ENCODE measurements around the gene FRMPD1. TPM values are rescaled to one million over a fixed set of nuclear protein-coding genes. Genes with fewer than 3 reads are reported as not detected.
A peak's percentile ranks its signal among the peaks of the same experiment; 100 is the strongest.

The FRMPD1 gene
- total and polyA plus RNA-seq, 11 donors, result 0.03 to 1.9 (median 0.75) TPM

GRCh38 chr9:37619806-37620205 lies 30.9 kb upstream of the FRMPD1 start:
- no peaks in the 10 kb centered on the region for H3K4me1 ChIP-seq
- intact Hi-C loops (cut with DNase I), result loop anchor here in 1 of 10 donors (10.0 kb wide), 1 partner anchor 65 kb away; no protein-coding TSS in a partner anchor
- H3K4me3 ChIP-seq, result no peak overlapping the region
- H3K9me3 ChIP-seq, result no peaks in the 10 kb centered on the region
- H3K36me3 ChIP-seq, result no peaks in the 10 kb centered on the region
- no peak overlapping the region for H3K27ac ChIP-seq
- ATAC-seq, result no peak
- DNase-seq, result no peak
- TF ChIP-seq POLR2A (IDR thresholded peaks at IDR 0.05) (no peak), CTCF (IDR thresholded peaks at IDR 0.05) (no peak)
- no peaks in the 10 kb centered on the region for H3K27me3 ChIP-seq
- WGBS, 4 donors, result 82 to 87% (median 84%) methylated on average over 3 of the region's 3 CpGs

GRCh38 chr9:37620396-37620795 lies 30.4 kb upstream of the FRMPD1 start:
- intact Hi-C loops (cut with DNase I), result loop anchor here in 1 of 10 donors (10.0 kb wide), 1 partner anchor 64 kb away; no protein-coding TSS in a partner anchor
- no peak for TF ChIP-seq POLR2A (IDR thresholded peaks at IDR 0.05)
- TF ChIP-seq CTCF (IDR thresholded peaks at IDR 0.05), result no peak
- 91 to 100% (median 97%) methylated on average over 1 of the region's 1 CpG for WGBS, 4 donors
- no peaks in the 10 kb centered on the region for H3K9me3 ChIP-seq
- DNase-seq (no peak), ATAC-seq (no peak)
- no peaks in the 10 kb centered on the region for H3K27me3 ChIP-seq
- no peaks in the 10 kb centered on the region for H3K4me1 ChIP-seq
- H3K36me3 ChIP-seq, result no peaks in the 10 kb centered on the region
- H3K27ac ChIP-seq, result no peak overlapping the region
- H3K4me3 ChIP-seq, result no peak overlapping the region

- WGBS, 4 donors, result 54 to 58% (median 56%) methylated on average over 9 of the region's 9 CpGs
- Histone ChIP-seq H3K4me1 (no peaks in the 10 kb centered on the region), H3K27me3 (no peaks in the 10 kb centered on the region), H3K4me3 (no peak overlapping the region), H3K36me3 (no peaks in the 10 kb centered on the region), H3K9me3 (no peaks in the 10 kb centered on the region), H3K27ac (no peak overlapping the region)
- DNase-seq (no peak), ATAC-seq (peak in 1 of 4 donors; percentile 50)
- intact Hi-C loops (cut with DNase I), result loop anchor here in 1 of 10 donors (10.0 kb wide), 1 partner anchor 63 kb away; no protein-coding TSS in a partner anchor
- TF ChIP-seq CTCF (IDR thresholded peaks at IDR 0.05) (no peak), POLR2A (IDR thresholded peaks at IDR 0.05) (no peak)
These were observed 29.3 kb upstream of the FRMPD1 start for GRCh38 chr9:37621273-37622121.

GRCh38 chr9:37622462-37622861 lies 28.3 kb upstream of the FRMPD1 start:
- TF ChIP-seq CTCF (IDR thresholded peaks at IDR 0.05) (no peak), POLR2A (IDR thresholded peaks at IDR 0.05) (no peak)
- ATAC-seq, result no peak
- intact Hi-C loops (cut with DNase I), result loop anchor here in 1 of 10 donors (10.0 kb wide), 1 partner anchor 62 kb away; no protein-coding TSS in a partner anchor
- Histone ChIP-seq H3K9me3 (no peaks in the 10 kb centered on the region), H3K4me1 (no peaks in the 10 kb centered on the region), H3K36me3 (no peaks in the 10 kb centered on the region), H3K27ac (no peak overlapping the region), H3K4me3 (no peak overlapping the region), H3K27me3 (no peaks in the 10 kb centered on the region)
- 75 to 88% (median 84%) methylated on average over 4 of the region's 4 CpGs for WGBS, 4 donors
- DNase-seq, result no peak

All from heart left ventricle (tissue), 16 donors.